Prostate gland (tissue), 2 donors: ENCODE data around the gene MBD3. TPM values are rescaled to one million over a fixed set of nuclear protein-coding genes. Genes with fewer than 3 reads are reported as not detected.

ENCODE experiments used
- DNase-seq: peaks from one replicate; pipeline ENCODE4 v3.0.0-alpha.2; 2019; ENCODE audit warnings: low spot score
- H3K27ac ChIP-seq, 2 donors: fragments of 200-600 bp; sonication (generic); 2 replicates each; pipeline ENCODE4 v1.5.1; 2017 to 2019
- H3K27me3 ChIP-seq: fragments of 200-600 bp; sonication (generic); replicated peaks from 2 replicates; pipeline ENCODE4 v1.5.1; 2019; ENCODE audit not compliant: insufficient read depth
- H3K36me3 ChIP-seq, 2 donors: fragments of 200-600 bp; sonication (generic); 1 replicate in 1 of 2; 2 replicates in 1 of 2; pipeline versions ENCODE4 v1.5.1 to v1.8.1; 2017 to 2019
- H3K4me1 ChIP-seq: fragments of 200-600 bp; sonication (generic); replicated peaks from 2 replicates; pipeline ENCODE4 v1.5.1; 2019
- H3K4me3 ChIP-seq, 2 donors: fragments of 200-600 bp; sonication (generic); 2 replicates each; pipeline ENCODE4 v1.5.1; 2017 to 2019
- H3K9me3 ChIP-seq: fragments of 200-600 bp; sonication (generic); 2 replicates; pipeline ENCODE4 v1.5.1; 2017
- POLR2A ChIP-seq: fragments of 450-650 bp; IDR thresholded peaks from one replicate; pipeline ENCODE4 v1.6.1; 2016; ENCODE audit warnings: antibody characterized with exemption, mild to moderate bottlenecking
- POLR2AphosphoS5 ChIP-seq: sonication (generic); formaldehyde crosslinking; IDR thresholded peaks from one replicate; pipeline ENCODE4 v1.6.1; 2017; ENCODE audit warnings: antibody characterized with exemption
- WGBS: methylation state at CpG from one replicate; pipeline ENCODE4 v1.1.5; 2018; 5-methylcytosine and 5-hydroxymethylcytosine counted together
- intact Hi-C: fragments of 100-400 bp; cut with DNase I; formaldehyde crosslinking; loops from one replicate; pipeline ENCODE4 v1.14.2; 2022
- total RNA-seq, 2 donors: library from RNA; depleted of rRNA; stranded (reverse); fragments of >200 nt; gene quantifications; one replicate each; pipeline ENCODE4 v1.1.0, GENCODE V29; 2016
- TF ChIP-seq, protein P1 (sequence below), 4 experiments: fragments of 200-600 bp in 2 of 4; fragments of 450-650 bp in 2 of 4; sonication (generic) in 2 of 4; IDR thresholded peaks; 1 replicate in 3 of 4; 2 replicates in 1 of 4; pipeline ENCODE4 v1.5.1; 2016 to 2019; ENCODE audit warnings: antibody characterized with exemption in 4 of 4, mild to moderate bottlenecking in 2 of 4, moderate library complexity in 2 of 4

MBD3 gene
- total RNA-seq, 2 donors from 2014 or later: 100 to 166 TPM

DNA sequence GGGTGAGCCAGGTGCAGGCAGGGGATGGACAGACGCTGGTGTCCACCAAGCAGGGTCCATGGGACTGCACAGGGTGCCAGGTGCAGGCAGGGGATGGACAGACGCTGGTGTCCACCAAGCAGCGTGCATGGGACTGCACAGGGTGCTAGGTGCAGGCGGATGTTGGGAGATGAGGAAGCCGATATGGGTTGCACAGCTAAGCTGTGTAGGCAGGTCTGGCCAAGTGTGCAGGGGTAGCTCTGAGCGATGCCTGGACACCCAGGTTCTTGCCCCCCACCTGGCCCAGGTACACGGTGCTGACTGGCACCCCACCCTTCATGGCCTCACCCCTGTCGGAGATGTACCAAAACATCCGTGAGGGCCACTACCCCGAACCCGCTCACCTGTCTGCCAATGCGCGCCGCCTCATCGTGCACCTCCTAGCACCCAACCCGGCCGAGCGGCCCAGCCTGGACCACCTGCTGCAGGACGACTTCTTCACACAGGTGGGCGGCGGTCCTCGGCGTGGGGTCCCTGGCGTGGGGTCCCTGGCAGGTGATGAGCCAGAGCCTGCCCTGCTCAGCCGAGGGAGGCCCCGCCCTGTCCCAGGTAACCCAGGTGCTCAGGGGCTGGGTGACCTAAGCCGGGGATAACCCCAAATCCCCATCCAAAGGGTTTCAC, 64.9 kb downstream of the MBD3 start:
- TF ChIP-seq, protein P1, sequence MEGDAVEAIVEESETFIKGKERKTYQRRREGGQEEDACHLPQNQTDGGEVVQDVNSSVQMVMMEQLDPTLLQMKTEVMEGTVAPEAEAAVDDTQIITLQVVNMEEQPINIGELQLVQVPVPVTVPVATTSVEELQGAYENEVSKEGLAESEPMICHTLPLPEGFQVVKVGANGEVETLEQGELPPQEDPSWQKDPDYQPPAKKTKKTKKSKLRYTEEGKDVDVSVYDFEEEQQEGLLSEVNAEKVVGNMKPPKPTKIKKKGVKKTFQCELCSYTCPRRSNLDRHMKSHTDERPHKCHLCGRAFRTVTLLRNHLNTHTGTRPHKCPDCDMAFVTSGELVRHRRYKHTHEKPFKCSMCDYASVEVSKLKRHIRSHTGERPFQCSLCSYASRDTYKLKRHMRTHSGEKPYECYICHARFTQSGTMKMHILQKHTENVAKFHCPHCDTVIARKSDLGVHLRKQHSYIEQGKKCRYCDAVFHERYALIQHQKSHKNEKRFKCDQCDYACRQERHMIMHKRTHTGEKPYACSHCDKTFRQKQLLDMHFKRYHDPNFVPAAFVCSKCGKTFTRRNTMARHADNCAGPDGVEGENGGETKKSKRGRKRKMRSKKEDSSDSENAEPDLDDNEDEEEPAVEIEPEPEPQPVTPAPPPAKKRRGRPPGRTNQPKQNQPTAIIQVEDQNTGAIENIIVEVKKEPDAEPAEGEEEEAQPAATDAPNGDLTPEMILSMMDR (IDR thresholded peaks at IDR 0.05): no peak
- DNase-seq: no peak
- H3K27me3 ChIP-seq: peaks cover 10% of the 10 kb centered on the region
- H3K4me3 ChIP-seq: no peak overlapping the region
- WGBS: 75% methylated on average over 26 of the region's 27 CpGs
- H3K9me3 ChIP-seq: no peaks in the 10 kb centered on the region
- H3K4me1 ChIP-seq: no peaks in the 10 kb centered on the region
- no peaks in the 10 kb centered on the region for H3K36me3 ChIP-seq
- intact Hi-C loops: no loop called here
- H3K27ac ChIP-seq: no peak overlapping the region

DNA sequence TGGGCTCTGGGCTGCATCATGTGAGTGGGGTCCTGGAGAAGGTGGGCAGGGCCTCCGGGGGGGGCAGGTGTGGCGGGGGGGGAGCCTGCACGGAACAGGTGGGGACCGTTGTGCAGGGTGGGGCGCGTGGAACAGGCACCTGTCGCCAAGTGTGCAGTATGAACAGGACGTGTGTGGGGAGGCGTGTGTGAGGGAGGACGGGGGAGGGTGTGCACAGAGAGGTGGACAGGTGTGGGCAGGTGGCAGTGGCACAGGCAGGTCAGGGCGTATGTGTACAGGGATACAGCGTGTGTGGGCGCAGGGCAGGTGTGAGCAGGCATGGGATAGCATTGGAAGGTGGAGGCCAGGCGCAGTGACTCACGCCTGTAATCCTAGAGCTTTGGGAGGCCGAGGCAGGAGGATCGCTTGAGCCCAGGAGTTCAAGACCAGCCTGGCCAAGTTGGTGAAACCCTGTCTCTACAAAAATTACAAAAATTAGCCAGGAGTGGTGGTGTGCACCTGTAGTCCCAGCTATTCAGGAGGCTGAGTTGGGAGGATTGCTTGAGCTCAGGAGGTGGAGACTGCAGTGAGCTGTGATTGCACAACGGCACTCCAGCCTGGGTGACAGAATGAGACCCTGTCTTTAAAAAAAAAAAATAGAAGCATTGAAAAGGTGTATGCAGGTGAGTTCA, 65.6 kb downstream of the MBD3 start:
- Histone ChIP-seq H3K4me1 (no peaks in the 10 kb centered on the region), H3K27me3 (peaks cover 10% of the 10 kb centered on the region), H3K27ac (no peak overlapping the region), H3K4me3 (no peak overlapping the region), H3K36me3 (no peaks in the 10 kb centered on the region), H3K9me3 (no peaks in the 10 kb centered on the region)
- DNase-seq: no peak
- intact Hi-C loops: no loop called here
- WGBS: 66% methylated on average over 18 of the region's 18 CpGs
- TF ChIP-seq POLR2A: no peak
- no peak for TF ChIP-seq POLR2AphosphoS5
- TF ChIP-seq, protein P1 (IDR thresholded peaks at IDR 0.05): no peak

DNA sequence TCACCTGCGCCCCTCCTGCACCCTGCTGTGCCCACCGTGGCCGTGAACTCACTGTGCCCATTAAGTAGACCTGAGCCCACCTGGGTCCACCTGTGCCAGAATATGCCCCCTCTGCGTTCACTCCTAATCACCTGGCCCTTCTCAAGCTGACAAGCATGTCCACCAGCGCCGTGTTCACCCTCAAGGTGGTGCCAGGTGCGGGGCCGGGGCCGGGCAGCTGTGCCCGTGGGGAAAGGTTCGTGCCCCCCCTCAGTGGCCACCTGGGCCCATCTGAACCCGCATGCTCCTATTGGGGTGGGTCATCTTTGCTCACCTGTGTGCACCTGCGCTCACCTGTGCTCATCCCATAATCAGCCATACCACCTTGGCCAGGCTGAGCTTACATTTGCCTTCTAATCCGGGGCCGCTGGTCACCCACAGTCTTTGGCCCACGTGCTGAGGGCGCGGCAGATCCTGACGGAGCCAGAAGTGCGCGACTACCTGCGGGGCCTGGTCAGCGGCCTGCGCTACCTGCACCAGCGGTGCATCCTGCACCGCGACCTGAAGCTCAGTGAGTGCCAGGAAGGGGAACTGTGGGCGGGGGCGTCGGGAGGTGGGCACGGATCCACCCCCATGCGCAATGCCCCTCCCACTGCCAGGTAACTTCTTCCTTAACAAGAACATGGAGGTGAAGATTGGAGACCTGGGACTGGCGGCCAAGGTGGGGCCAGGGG, 66.4 kb downstream of the MBD3 start:
- intact Hi-C loops: no loop called here
- Histone ChIP-seq H3K27ac (no peak overlapping the region), H3K4me1 (no peaks in the 10 kb centered on the region), H3K9me3 (no peaks in the 10 kb centered on the region), H3K36me3 (no peaks in the 10 kb centered on the region), H3K27me3 (peaks cover 10% of the 10 kb centered on the region), H3K4me3 (no peak overlapping the region)
- DNase-seq: no peak
- WGBS: 88% methylated on average over 27 of the region's 33 CpGs
- TF ChIP-seq, protein P1 (IDR thresholded peaks at IDR 0.05): no peak
- TF ChIP-seq POLR2AphosphoS5 (no peak), POLR2A (no peak)

DNA sequence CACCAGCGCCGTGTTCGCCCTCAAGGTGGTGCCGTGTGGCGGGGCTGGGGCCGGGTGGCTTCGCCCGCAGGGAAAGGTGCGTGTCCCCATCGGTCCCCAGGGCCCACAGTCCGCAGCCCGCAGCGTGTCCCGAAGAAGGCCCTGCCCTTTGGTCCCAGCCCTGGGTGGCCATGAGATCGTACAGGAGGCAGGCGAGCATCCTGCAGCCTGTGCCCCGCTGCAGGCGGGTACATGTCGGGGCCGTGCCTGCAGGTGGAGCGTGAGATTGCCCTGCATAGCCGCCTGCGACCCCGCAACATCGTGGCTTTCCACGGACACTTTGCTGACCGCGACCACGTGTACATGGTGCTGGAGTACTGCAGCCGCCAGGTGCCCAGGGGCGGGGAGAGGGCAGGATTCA, 67.3 kb downstream of the MBD3 start:
- Histone ChIP-seq H3K27me3 (peaks cover 10% of the 10 kb centered on the region), H3K9me3 (no peaks in the 10 kb centered on the region), H3K4me3 (no peak overlapping the region), H3K4me1 (no peaks in the 10 kb centered on the region), H3K27ac (no peak overlapping the region), H3K36me3 (no peaks in the 10 kb centered on the region)
- intact Hi-C loops: no loop called here
- no peak for TF ChIP-seq POLR2AphosphoS5
- TF ChIP-seq POLR2A: no peak
- TF ChIP-seq, protein P1 (IDR thresholded peaks at IDR 0.05): no peak
- no peak for DNase-seq
- WGBS: 58% methylated on average over 27 of the region's 31 CpGs
